Measurements from ENCODE around the gene C1orf53.
"Not testable (repeated sequence)": the region's sequence is repeated elsewhere in the genome, so short reads cannot be mapped to it uniquely, and the experiment has no call there.

Gene C1orf53

GRCh38 chr1:197902454-197903195, at the start of gene C1orf53:
Gene C1orf53, plus strand, starts transcription at chr1:197902630. Its CDS starts 20 bp downstream, at chr1:197902650.
- DNase-seq (ENCODE audit: low read depth): peak; percentile 88

GRCh38 chr1:197855751-197856150, 46.7 kb upstream of the C1orf53 start:
- not testable (repeated sequence) for DNase-seq (ENCODE audit: low read depth)

GRCh38 chr1:197857477-197857876, 45.0 kb upstream of the C1orf53 start:
- DNase-seq (ENCODE audit: low read depth): no peak

- DNase-seq (ENCODE audit: low read depth): no peak
Measured at GRCh38 chr1:197859024-197859423, 43.4 kb upstream of the C1orf53 start.

GRCh38 chr1:197862221-197862620, 40.2 kb upstream of the C1orf53 start:
- no peak for DNase-seq (ENCODE audit: low read depth)

DNA sequence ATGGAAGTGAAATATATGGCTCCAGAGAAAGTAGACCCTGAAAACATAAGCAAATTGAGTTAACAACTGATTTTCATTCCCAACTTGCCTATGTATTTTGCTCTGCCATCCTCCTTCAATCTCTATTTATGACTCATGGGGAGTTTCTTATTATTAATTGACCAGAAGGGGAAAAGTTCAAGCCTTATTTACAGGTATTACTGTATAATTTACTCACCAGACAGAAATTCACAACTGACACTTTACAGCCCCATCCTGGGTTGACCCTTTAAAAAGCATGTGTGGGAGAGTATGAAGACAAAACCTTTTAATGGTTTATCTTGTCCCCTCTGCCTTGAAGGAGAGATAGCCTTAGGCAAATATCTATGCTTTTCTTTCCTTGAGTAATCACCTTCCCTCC, 39.8 kb upstream of the C1orf53 start:
- peak; percentile 38 for DNase-seq (ENCODE audit: low read depth)

GRCh38 chr1:197865809-197866208, 36.6 kb upstream of the C1orf53 start:
- no peak for DNase-seq (ENCODE audit: low read depth)

- peak; percentile 77 for DNase-seq (ENCODE audit: low read depth)
Measured at GRCh38 chr1:197868751-197869489, 33.5 kb upstream of the C1orf53 start.

DNA sequence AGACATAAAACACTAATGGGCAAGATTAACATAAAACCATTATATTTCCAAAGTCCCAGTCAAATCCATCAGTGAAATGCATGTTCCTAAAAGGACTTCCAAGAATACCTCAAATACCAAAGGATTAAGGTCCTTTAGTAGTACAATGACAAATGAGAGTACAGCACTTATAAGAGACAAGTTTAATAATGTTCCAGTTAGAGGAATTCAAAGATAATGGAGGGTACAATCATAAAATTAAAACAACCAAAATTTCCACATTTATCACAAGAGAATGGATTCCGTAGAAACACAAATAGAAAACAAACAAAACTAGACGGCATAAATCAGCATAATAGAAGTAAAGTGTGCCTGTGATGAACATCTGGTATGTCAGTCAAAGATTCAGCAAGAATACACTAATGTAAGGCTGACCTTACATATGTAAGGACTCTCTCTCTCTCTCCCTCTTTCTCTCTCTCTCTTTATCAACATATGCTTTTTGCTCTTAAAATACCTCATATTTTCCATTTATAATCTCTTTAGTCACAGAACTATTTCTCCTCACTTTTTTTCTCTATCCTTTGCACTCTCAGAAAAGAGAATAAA, 32.8 kb upstream of the C1orf53 start:
- no peak for DNase-seq (ENCODE audit: low read depth)

- DNase-seq (ENCODE audit: low read depth): no peak
Measured at GRCh38 chr1:197876894-197877293, 25.5 kb upstream of the C1orf53 start.

DNA sequence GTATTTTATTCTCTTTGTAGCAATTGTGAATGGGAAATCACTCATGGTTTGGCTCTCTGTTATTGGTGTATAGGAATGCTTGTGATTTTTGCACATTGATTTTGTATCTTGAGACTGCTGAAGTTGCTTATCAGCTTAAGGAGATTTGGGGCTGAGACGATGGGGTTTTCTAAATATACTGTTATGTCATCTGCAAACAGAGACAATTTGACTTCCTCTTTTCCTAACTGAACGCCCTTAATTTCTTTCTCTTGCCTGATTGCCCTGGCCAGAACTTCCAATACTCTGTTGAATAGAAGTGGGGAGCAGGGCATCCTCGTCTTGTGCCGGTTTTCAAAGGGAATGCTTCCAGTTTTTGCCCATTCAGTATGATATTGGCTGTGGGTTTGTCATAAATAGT, 22.0 kb upstream of the C1orf53 start:
- DNase-seq (ENCODE audit: low read depth): not testable (repeated sequence)

DNA sequence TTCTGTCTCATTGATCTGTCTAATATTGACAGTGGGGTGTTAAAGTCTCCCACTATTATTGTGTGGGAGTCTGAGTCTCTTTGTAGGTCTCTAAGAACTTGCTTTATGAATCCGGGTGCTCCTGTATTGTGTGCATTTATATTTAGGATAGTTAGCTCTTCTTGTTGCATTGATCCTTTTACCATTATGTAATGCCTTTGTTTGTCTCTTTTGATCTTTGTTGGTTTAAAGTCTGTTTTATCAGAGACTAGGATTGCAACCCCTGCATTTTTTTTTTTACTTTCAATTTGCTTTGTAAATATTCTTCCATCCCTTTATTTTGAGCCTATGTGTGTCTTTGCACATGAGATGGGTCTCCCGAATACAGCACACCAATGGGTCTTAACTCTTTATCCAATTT, 20.2 kb upstream of the C1orf53 start:
- DNase-seq (ENCODE audit: low read depth): not testable (repeated sequence)

GRCh38 chr1:197884173-197884572, 18.3 kb upstream of the C1orf53 start:
- no peak for DNase-seq (ENCODE audit: low read depth)

GRCh38 chr1:197890936-197891335, 11.5 kb upstream of the C1orf53 start:
- DNase-seq (ENCODE audit: low read depth): no peak

GRCh38 chr1:197892684-197893083, 9.7 kb upstream of the C1orf53 start:
- DNase-seq (ENCODE audit: low read depth): no peak

DNA sequence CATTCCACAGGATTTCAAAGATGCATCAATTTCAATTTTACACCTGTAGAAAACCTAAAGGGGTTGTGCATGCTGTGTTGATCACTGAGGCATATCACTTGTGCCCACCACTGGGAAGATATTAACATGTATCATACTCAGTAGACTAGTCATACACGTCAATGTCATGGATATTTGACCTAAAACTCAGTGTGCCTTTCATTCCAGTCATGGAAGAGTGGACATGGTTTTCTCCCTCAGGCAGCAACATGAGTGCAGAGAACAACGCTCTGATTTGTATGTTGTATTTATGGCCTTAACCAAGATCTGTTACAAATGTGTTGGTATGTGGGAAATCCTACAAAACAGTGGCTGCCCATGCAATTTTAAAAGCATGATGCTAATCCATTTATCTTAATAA, 6.1 kb upstream of the C1orf53 start:
- DNase-seq (ENCODE audit: low read depth): no peak

DNA sequence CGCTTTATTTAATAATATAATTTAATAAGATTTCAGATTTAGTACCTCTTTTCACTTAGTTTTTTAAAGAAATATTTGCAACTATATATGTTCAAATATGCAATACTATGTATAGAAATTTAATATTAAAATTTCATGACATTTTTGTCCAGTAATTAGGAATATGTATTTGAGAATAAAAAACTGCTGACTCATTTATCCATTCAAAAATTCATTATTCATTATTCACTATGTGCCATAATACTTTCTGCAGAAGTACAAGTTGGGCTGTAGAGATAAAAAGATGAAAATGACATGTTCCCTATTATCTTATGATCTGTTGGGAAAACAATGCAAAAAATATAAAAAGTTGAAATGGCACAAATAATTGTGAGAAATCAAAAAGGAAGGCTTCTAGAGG, 3.4 kb upstream of the C1orf53 start:
- no peak for DNase-seq (ENCODE audit: low read depth)

- no peak for DNase-seq (ENCODE audit: low read depth)
Measured at GRCh38 chr1:197902131-197902453, 338 bp upstream of the C1orf53 start.

- no peak for DNase-seq (ENCODE audit: low read depth)
Measured at GRCh38 chr1:197903196-197903514, 725 bp downstream of the C1orf53 start.

- DNase-seq (ENCODE audit: low read depth): no peak
Measured at GRCh38 chr1:197904126-197904787, 1.8 kb downstream of the C1orf53 start.

DNA sequence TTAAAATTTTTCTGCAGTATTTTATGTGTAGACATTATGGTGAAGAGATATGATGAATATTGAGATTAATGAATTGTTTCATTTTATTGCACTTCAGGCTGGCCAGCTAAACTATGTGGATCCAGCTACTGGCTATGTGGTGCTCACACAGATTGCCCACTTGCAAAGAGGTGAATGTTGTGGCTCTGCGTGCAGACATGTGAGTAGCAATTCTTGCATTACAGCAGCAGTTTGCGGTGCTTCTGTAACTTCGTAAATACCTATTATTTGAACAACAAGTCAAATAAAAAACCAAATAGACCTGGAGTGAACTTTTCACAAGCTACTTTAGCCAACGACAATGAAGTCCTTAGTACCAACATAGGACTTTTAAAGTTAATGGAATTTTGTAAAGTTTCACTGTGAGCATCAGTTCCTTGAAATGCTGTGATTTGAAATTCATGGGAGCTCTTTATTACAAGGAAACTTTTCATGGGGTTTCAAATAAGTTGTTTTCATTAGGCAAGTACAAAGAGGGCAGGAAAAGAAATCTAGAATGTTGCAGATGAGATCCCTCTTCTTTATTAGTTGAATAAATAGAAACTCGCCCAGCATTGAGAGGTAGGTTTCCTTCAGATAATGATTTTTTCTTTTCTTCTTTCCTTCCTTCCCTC, 3.4 kb downstream of the C1orf53 start:
- no peak for DNase-seq (ENCODE audit: low read depth)

DNA sequence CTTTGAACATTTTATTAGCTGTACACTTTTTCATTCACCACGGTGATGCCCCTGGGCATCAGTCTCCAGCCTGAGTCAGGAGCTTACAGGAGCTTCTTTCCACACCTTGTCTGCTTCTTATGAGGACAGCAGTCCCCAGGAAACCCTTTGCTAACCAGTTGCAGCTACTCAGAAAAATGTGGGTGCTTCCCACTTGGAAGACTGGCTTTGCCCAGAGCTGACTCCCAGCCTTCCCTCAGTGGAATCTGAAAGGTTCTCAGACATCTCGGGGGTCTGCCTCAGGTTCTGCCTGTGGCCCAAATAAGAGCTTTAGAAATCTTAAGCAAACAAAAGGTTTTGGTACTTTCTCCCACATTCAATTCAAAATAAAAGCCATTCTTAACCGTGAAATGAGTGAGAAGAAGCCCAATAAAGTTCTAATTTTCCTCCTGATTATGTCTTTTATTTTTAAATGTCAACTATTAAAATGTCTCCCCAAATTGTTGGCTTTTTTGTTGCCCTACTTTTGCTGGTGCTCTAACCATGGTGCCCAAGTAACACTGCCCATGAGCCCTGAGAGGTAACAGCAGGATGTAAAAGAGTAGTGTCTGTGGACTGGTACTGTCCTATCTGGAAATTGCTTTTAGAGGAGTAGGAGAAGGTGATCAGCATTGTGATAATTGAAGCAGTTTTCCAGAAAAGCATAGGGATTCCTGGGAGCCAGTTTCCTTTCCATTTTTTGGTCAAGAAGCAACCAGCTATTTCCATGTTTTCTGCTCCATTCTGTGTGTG, 5.6 kb downstream of the C1orf53 start:
- DNase-seq (ENCODE audit: low read depth): no peak
